Naive thymus-derived CD8-positive, alpha-beta T cell (primary cell): ENCODE measurements around the gene NBPF14. TPM values are rescaled to one million over a fixed set of nuclear protein-coding genes. Genes with fewer than 3 reads are reported as not detected.
"Not testable (repeated sequence)": the region's sequence is repeated elsewhere in the genome, so short reads cannot be mapped to it uniquely, and the experiment has no call there.

Experiments
- ATAC-seq, 2 donors: fragments of 150-1000 bp; cut with Tn5 transposase in 1 of 2; sonication (Bioruptor Pico), chemical (Tn5 transposase) in 1 of 2; 1 replicate in 1 of 2; 2 replicates in 1 of 2; pipeline ENCODE4 v1.10.0; 2021; ENCODE audit warnings: mild to moderate bottlenecking in 2 of 2, moderate library complexity in 2 of 2
- POLR2A ChIA-PET: fragments of 350-600 bp; sonication (Branson Sonifier 250); formaldehyde crosslinking; loops from one replicate; lab custom pipeline; 2021; ENCODE audit warnings: antibody characterized with exemption; lab: Charles Lee
- DNase-seq, 10 donors: peaks; one replicate each; pipeline versions ENCODE4 v3.0.0 to v3.0.0-alpha.2; 2020 to 2022
- H3K27ac Mint-ChIP-seq, 10 donors: one replicate each; pipeline ENCODE4 v1.8.0; 2020 to 2022; ENCODE audit warnings: mild to moderate bottlenecking in 10 of 10, mixed read lengths in 10 of 10, moderate library complexity in 4 of 10, inconsistent platforms in 1 of 10
- H3K27me3 Mint-ChIP-seq, 5 donors: one replicate each; pipeline ENCODE4 v1.8.0; 2021 to 2022; ENCODE audit warnings: mixed read lengths in 5 of 5
- H3K36me3 Mint-ChIP-seq, 3 donors: one replicate each; pipeline ENCODE4 v1.8.0; 2020 to 2022; ENCODE audit warnings: mixed read lengths in 3 of 3, mild to moderate bottlenecking in 2 of 3, inconsistent platforms in 1 of 3
- H3K4me1 Mint-ChIP-seq, 4 donors: one replicate each; pipeline ENCODE4 v1.8.0; 2021 to 2022; ENCODE audit warnings: mixed read lengths in 4 of 4
- H3K4me3 Mint-ChIP-seq, 10 donors: one replicate each; pipeline ENCODE4 v1.8.0; 2020 to 2022; ENCODE audit warnings: mild to moderate bottlenecking in 10 of 10, mixed read lengths in 10 of 10, moderate library complexity in 6 of 10, inconsistent platforms in 1 of 10
- H3K9me3 Mint-ChIP-seq, 9 donors: one replicate each; pipeline ENCODE4 v1.8.0; 2020 to 2022; ENCODE audit warnings: mixed read lengths in 9 of 9, mild to moderate bottlenecking in 3 of 9, inconsistent platforms in 1 of 9, moderate library complexity in 1 of 9
- polyA plus RNA-seq, 3 donors: library from polyadenylated mRNA; unstranded; fragments of 300-500 nt; fragmentation: Illumina TruSeq; gene quantifications; one replicate each; pipeline ENCODE4 v1.2.3, GENCODE V29; 2021
- total RNA-seq, 8 experiments: library from RNA in 2 of 8; stranded (reverse) in 2 of 8; gene quantifications; one replicate each; pipeline ENCODE4 v1.2.3 and lab custom pipeline; 2021 to 2026

The NBPF14 gene
- 10 to 100 TPM; 19.3 to 22.0 TPM for total RNA-seq
- polyA plus RNA-seq, result 1 to 10 TPM; 4.3 to 8.9 (median 7.4) TPM
- total RNA-seq (lab: John Stamatoyannopoulos, UW), result 10.2 to 14.7 (median 12.8) reads per million in 6 experiments

- DNase-seq, H3K9me3 Mint-ChIP-seq, H3K27me3 Mint-ChIP-seq, POLR2A ChIA-PET, H3K36me3 Mint-ChIP-seq, H3K4me3 Mint-ChIP-seq, H3K4me1 Mint-ChIP-seq, ATAC-seq: not testable (repeated sequence)
- peak within 1 kb of the TSS in 1 of 10 donors; percentile 11 for H3K27ac Mint-ChIP-seq
Measured at GRCh38 chr1:148595911-148596310, at the start of gene NBPF14. NBPF14 (minus strand) TSS chr1:148596011; CDS start chr1:148595717, 294 bp downstream.

GRCh38 chr1:148625451-148625850 is 29.6 kb upstream of the NBPF14 start:
- H3K27ac Mint-ChIP-seq, DNase-seq, H3K4me3 Mint-ChIP-seq, POLR2A ChIA-PET, H3K9me3 Mint-ChIP-seq, ATAC-seq, H3K36me3 Mint-ChIP-seq, H3K4me1 Mint-ChIP-seq, H3K27me3 Mint-ChIP-seq: not testable (repeated sequence)

- not testable (repeated sequence) for H3K4me3 Mint-ChIP-seq, DNase-seq
Measured at GRCh38 chr1:148618216-148618615, 22.4 kb upstream of the NBPF14 start.

GRCh38 chr1:148605266-148605665 is 9.5 kb upstream of the NBPF14 start:
- H3K9me3 Mint-ChIP-seq, H3K36me3 Mint-ChIP-seq, DNase-seq, H3K4me3 Mint-ChIP-seq, H3K4me1 Mint-ChIP-seq, POLR2A ChIA-PET, ATAC-seq, H3K27me3 Mint-ChIP-seq: not testable (repeated sequence)
- peak overlapping the region in 2 of 10 donors; percentile 76 to 91 for H3K27ac Mint-ChIP-seq

More at GRCh38 chr1:148618216-148618615, 22.4 kb upstream of the NBPF14 start:
- H3K4me1 Mint-ChIP-seq, ATAC-seq, H3K27me3 Mint-ChIP-seq, H3K27ac Mint-ChIP-seq, H3K36me3 Mint-ChIP-seq, POLR2A ChIA-PET, H3K9me3 Mint-ChIP-seq: not testable (repeated sequence)

- peak in 2 of 10 donors; percentile 10 to 13 for DNase-seq
- ATAC-seq, H3K9me3 Mint-ChIP-seq, H3K27ac Mint-ChIP-seq, POLR2A ChIA-PET, H3K36me3 Mint-ChIP-seq, H3K27me3 Mint-ChIP-seq, H3K4me3 Mint-ChIP-seq, H3K4me1 Mint-ChIP-seq: not testable (repeated sequence)
Measured at GRCh38 chr1:148595360-148595759, 451 bp downstream of the NBPF14 start.

- H3K36me3 Mint-ChIP-seq, POLR2A ChIA-PET, DNase-seq, H3K9me3 Mint-ChIP-seq, H3K27me3 Mint-ChIP-seq, H3K4me3 Mint-ChIP-seq, H3K27ac Mint-ChIP-seq, ATAC-seq, H3K4me1 Mint-ChIP-seq: not testable (repeated sequence)
Measured at GRCh38 chr1:148591098-148591497, 4.7 kb downstream of the NBPF14 start.

GRCh38 chr1:148532158-148532557 is 63.7 kb downstream of the NBPF14 start:
- POLR2A ChIA-PET, H3K9me3 Mint-ChIP-seq, ATAC-seq, H3K27me3 Mint-ChIP-seq, H3K4me3 Mint-ChIP-seq, H3K4me1 Mint-ChIP-seq, H3K27ac Mint-ChIP-seq, H3K36me3 Mint-ChIP-seq: not testable (repeated sequence)
- peak in 1 of 10 donors; percentile 26 for DNase-seq

- not testable (repeated sequence) for H3K27me3 Mint-ChIP-seq, H3K4me1 Mint-ChIP-seq, H3K36me3 Mint-ChIP-seq, ATAC-seq, H3K9me3 Mint-ChIP-seq
- Mint-ChIP-seq H3K27ac (peak overlapping the region; percentile 81 to 97 (median 88)), H3K4me3 (peak overlapping the region; percentile 59 to 88 (median 83))
- POLR2A ChIA-PET, result interaction anchor here (0.5 kb wide), 1 partner anchor 157 kb away, joined by 4 read pairs; no protein-coding TSS in a partner anchor
- peak; percentile 29 to 82 (median 74) for DNase-seq
Measured at GRCh38 chr1:148529101-148529567, 66.7 kb downstream of the NBPF14 start.

GRCh38 chr1:148528591-148528990 is 67.2 kb downstream of the NBPF14 start:
- not testable (repeated sequence) for H3K36me3 Mint-ChIP-seq, H3K4me1 Mint-ChIP-seq, H3K9me3 Mint-ChIP-seq, H3K27me3 Mint-ChIP-seq, ATAC-seq
- DNase-seq, result peak in 5 of 10 donors; percentile 47 to 76 (median 68)
- Mint-ChIP-seq H3K27ac (peak overlapping the region in 1 of 10 donors; percentile 97), H3K4me3 (peak overlapping the region in 3 of 10 donors; percentile 59 to 78 (median 73))
- POLR2A ChIA-PET, result interaction anchor here (0.5 kb wide), 1 partner anchor 156 kb away, joined by 4 read pairs; no protein-coding TSS in a partner anchor

GRCh38 chr1:148526587-148526986 is 69.2 kb downstream of the NBPF14 start:
- POLR2A ChIA-PET, H3K4me3 Mint-ChIP-seq, ATAC-seq, H3K9me3 Mint-ChIP-seq, H3K27ac Mint-ChIP-seq, H3K27me3 Mint-ChIP-seq, H3K36me3 Mint-ChIP-seq: not testable (repeated sequence)
- H3K4me1 Mint-ChIP-seq, result peaks cover 3 to 12% (median 4%) of the 10 kb centered on the region in 4 donors
- DNase-seq, result peak in 3 of 10 donors; percentile 45 to 56 (median 47)

GRCh38 chr1:148523205-148524144 is 72.3 kb downstream of the NBPF14 start:
- POLR2A ChIA-PET, result interaction anchor here (0.9 to 1.7 kb wide), 4 partner anchors 64 to 151 kb away, joined by 4 to 27 read pairs (median 7); no protein-coding TSS in a partner anchor
- H3K27me3 Mint-ChIP-seq, H3K36me3 Mint-ChIP-seq, H3K9me3 Mint-ChIP-seq: not testable (repeated sequence)
- ATAC-seq (peak; percentile 26 to 45), DNase-seq (peak in 4 of 10 donors; percentile 19 to 49 (median 44))
- Mint-ChIP-seq H3K4me1 (peaks cover 3 to 12% (median 4%) of the 10 kb centered on the region in 4 donors), H3K4me3 (peak overlapping the region; percentile 89 to 100 (median 97)), H3K27ac (peak overlapping the region; percentile 97 to 100 (median 98))

- Mint-ChIP-seq H3K4me3 (peak overlapping the region; percentile 89 to 100 (median 97)), H3K27ac (peak overlapping the region; percentile 97 to 100 (median 98)), H3K4me1 (peaks cover 3 to 12% (median 5%) of the 10 kb centered on the region in 4 donors)
- POLR2A ChIA-PET, result interaction anchor here (0.9 to 1.7 kb wide), 5 partner anchors 63 to 150 kb away, joined by 4 to 27 read pairs (median 4); no protein-coding TSS in a partner anchor
- DNase-seq (peak; percentile 58 to 96 (median 88)), ATAC-seq (peak; percentile 70 to 75)
- not testable (repeated sequence) for H3K36me3 Mint-ChIP-seq, H3K9me3 Mint-ChIP-seq, H3K27me3 Mint-ChIP-seq
Measured at GRCh38 chr1:148522561-148523204, 73.1 kb downstream of the NBPF14 start.
